Thoracic aorta (tissue), 2 donors: ENCODE measurements around the gene EXOC4. TPM values are rescaled to one million over a fixed set of nuclear protein-coding genes. Genes with fewer than 3 reads are reported as not detected.

Experiments used
- ATAC-seq: fragments of 150-250 bp; one replicate; pipeline ENCODE4 v1.8.0; 2017; ENCODE audit warnings: low read depth; ENCODE audit not compliant: insufficient number of reproducible peaks, low FRiP score
- DNase-seq: peaks from one replicate; pipeline ENCODE4 v3.0.0-alpha.2; 2020; ENCODE audit warnings: low spot score
- H3K27ac ChIP-seq, 2 donors: fragments of 200-600 bp; sonication (generic); 1 replicate in 1 of 2; 2 replicates in 1 of 2; pipeline ENCODE4 v1.5.1; 2016; ENCODE audit warnings: mild to moderate bottlenecking in 2 of 2, moderate library complexity in 2 of 2
- H3K27me3 ChIP-seq: fragments of 200-600 bp; sonication (generic); replicated peaks from 2 replicates; pipeline ENCODE4 v1.6.0; 2016; ENCODE audit warnings: mild to moderate bottlenecking; ENCODE audit not compliant: insufficient read depth
- H3K36me3 ChIP-seq: fragments of 200-600 bp; sonication (generic); one replicate; pipeline ENCODE4 v1.5.1; 2016
- H3K4me1 ChIP-seq, 2 donors: fragments of 200-600 bp; sonication (generic); 1 replicate in 1 of 2; 2 replicates in 1 of 2; pipeline versions ENCODE4 v1.5.1 to v1.6.0; 2016; ENCODE audit warnings: low read depth in 2 of 2, mild to moderate bottlenecking in 1 of 2; ENCODE audit not compliant: control insufficient read depth in 1 of 2
- H3K4me3 ChIP-seq: fragments of 200-600 bp; sonication (generic); 2 replicates; pipeline ENCODE4 v1.5.1; 2016; ENCODE audit warnings: mild to moderate bottlenecking
- H3K9me3 ChIP-seq: fragments of 200-600 bp; sonication (generic); 2 replicates; pipeline ENCODE4 v1.5.1; 2016
- total RNA-seq, 2 donors: library from RNA; depleted of rRNA; stranded (reverse); fragments of >200 nt; gene quantifications; one replicate each; pipeline versions ENCODE4 v1.1.0 to v1.2.3, GENCODE V29; 2016
- TF ChIP-seq, protein P1 (sequence below): fragments of 200-600 bp; sonication (generic); IDR thresholded peaks from one replicate; pipeline ENCODE4 v1.5.1; 2019; ENCODE audit warnings: antibody characterized with exemption

Gene EXOC4
- total RNA-seq, 2 donors from 2014 or later = 65.3 to 72.8 TPM

DNA sequence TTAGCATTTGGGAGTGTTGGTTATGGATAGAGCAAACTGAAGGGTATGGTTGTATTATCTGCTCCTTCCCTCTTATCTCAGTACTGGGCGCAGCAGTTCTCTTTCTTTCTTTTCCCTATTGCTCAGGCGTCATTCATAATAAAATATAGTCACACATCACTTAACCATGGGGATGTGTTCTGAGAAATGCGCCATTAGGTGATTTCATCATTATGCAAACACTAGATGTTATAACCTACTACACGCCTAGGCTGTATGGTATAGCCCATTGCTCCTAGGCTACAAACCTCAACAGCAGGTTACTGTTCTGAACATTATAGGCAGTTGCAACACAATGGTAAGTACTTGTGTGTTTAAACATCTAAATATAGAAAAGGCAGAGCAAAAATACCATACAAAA, 401.7 kb downstream of the EXOC4 start:
- H3K27ac ChIP-seq = no peak overlapping the region
- peaks cover 4 to 11% of the 10 kb centered on the region in 2 donors for H3K4me1 ChIP-seq
- H3K36me3 ChIP-seq = no peaks in the 10 kb centered on the region
- TF ChIP-seq, protein P1, sequence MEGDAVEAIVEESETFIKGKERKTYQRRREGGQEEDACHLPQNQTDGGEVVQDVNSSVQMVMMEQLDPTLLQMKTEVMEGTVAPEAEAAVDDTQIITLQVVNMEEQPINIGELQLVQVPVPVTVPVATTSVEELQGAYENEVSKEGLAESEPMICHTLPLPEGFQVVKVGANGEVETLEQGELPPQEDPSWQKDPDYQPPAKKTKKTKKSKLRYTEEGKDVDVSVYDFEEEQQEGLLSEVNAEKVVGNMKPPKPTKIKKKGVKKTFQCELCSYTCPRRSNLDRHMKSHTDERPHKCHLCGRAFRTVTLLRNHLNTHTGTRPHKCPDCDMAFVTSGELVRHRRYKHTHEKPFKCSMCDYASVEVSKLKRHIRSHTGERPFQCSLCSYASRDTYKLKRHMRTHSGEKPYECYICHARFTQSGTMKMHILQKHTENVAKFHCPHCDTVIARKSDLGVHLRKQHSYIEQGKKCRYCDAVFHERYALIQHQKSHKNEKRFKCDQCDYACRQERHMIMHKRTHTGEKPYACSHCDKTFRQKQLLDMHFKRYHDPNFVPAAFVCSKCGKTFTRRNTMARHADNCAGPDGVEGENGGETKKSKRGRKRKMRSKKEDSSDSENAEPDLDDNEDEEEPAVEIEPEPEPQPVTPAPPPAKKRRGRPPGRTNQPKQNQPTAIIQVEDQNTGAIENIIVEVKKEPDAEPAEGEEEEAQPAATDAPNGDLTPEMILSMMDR = no peak
- no peak overlapping the region for H3K4me3 ChIP-seq
- no peak for ATAC-seq
- no peak for DNase-seq
- H3K27me3 ChIP-seq = no peaks in the 10 kb centered on the region
- H3K9me3 ChIP-seq = no peaks in the 10 kb centered on the region

DNA sequence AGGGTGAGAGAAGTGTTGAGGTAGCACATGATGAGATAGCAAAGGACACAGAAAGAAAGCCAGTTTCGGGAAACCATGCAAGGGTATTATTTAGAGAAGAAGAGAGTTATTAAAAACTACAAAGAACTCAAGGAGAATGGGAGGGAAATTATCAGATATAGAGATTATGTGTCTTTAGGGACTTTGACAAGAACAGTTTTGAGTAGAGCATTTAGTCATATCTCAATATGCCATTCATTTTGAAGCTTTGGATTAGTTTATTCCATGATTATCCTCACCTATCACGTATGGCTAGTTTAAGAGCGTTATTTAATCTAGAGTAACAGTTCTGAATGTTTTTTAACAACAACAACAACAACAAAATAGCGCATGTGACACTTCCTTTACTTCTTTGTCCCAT, 409.4 kb downstream of the EXOC4 start:
- H3K4me1 ChIP-seq = no peaks in the 10 kb centered on the region
- no peak for DNase-seq
- no peak overlapping the region for H3K4me3 ChIP-seq
- TF ChIP-seq, protein P1 = no peak
- no peak for ATAC-seq
- H3K9me3 ChIP-seq = no peaks in the 10 kb centered on the region
- no peak overlapping the region for H3K27ac ChIP-seq
- no peaks in the 10 kb centered on the region for H3K27me3 ChIP-seq
- no peaks in the 10 kb centered on the region for H3K36me3 ChIP-seq

DNA sequence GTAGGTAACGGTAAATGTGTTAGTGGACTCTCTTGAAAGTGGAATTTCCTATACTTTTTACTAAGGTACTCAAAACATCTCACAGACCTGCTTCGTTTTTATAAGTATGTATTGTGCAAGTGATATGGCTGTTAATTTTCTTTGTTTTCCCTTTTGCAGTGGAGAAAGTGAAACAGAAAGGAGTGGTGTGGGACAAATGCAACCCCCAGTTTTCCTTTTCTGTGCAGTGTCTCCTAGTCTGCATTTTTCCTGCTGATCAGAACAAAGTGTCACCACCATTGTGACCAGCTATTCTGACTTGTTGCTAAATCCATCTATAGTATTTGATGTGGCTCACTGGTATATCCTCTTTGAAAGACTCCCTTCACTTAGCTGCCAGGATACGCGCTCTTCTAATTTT, 410.0 kb downstream of the EXOC4 start:
- TF ChIP-seq, protein P1 = no peak
- Histone ChIP-seq H3K9me3 (no peaks in the 10 kb centered on the region), H3K4me1 (no peaks in the 10 kb centered on the region), H3K4me3 (no peak overlapping the region), H3K36me3 (no peaks in the 10 kb centered on the region), H3K27ac (no peak overlapping the region), H3K27me3 (no peaks in the 10 kb centered on the region)
- ATAC-seq = no peak
- no peak for DNase-seq

DNA sequence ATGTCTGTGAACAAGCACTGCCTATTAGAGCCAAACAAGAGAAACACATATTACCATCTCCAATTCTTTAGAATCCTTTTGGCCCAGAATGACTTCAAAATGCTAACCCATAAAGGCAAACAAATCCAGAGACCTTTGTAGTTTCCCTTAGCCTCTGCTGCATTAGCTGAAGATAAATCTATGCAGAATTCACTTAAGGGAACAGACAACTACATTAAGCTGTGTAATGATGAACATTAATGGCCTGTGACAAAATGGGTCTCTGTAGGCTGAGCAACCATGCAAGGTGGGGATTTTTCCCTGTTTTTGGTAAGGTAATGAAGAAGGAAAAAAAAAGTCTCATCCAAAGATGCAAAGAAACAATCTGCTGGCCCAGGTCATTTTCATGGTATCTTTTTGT, 411.6 kb downstream of the EXOC4 start:
- H3K36me3 ChIP-seq = no peaks in the 10 kb centered on the region
- TF ChIP-seq, protein P1 = no peak
- no peak overlapping the region for H3K27ac ChIP-seq
- ATAC-seq = no peak
- H3K4me1 ChIP-seq = no peaks in the 10 kb centered on the region
- H3K27me3 ChIP-seq = no peaks in the 10 kb centered on the region
- no peaks in the 10 kb centered on the region for H3K9me3 ChIP-seq
- H3K4me3 ChIP-seq = no peak overlapping the region
- DNase-seq = no peak

DNA sequence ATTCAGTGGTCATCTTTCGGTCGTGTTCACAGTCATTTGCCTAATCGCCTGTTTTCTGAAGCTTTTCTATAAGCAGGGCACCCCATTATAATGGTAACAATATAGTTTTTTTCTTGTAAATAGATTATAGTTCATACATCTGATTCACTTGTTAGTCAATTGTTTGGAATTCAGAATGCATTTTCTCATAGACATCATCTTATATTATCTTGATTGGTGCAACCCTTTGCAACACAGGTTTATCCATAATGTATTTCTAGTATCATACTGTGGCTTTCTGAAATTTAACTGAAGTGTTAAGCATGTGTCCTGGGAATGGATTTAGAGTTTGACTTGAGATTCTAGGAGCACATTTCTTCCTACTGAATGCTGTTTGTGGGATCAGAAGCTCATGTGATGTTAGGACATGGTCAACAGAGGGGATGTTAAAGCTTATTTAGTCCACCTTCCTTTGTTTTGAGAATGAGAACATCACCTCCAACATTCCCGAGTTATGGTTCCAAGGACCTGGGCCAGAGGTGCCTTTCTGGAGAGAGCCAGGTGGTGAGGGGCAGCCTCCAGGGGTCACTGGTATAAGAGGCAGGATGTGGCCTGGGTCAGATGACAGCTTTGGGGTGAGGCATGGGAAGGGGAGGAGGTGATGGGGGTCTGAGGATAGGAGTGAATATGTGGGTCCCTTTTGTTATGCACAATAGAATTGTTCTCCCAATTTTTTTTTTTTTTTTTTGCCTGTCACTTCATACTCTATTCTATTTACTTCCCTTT, 415.6 kb downstream of the EXOC4 start:
- Histone ChIP-seq H3K4me1 (no peaks in the 10 kb centered on the region), H3K4me3 (no peak overlapping the region), H3K9me3 (no peaks in the 10 kb centered on the region), H3K36me3 (no peaks in the 10 kb centered on the region), H3K27me3 (no peaks in the 10 kb centered on the region), H3K27ac (no peak overlapping the region)
- TF ChIP-seq, protein P1 = no peak
- ATAC-seq (no peak), DNase-seq (no peak)
